SK-N-MC (cell line): ENCODE measurements around the gene OSER1.

ENCODE experiments used
- EZH2 ChIP-seq: fragments of 200-600 bp; sonication (generic); IDR thresholded peaks from one replicate; pipeline ENCODE4 v1.6.1; 2017; ENCODE audit warnings: antibody characterized with exemption
- FOXP2 ChIP-seq: optimal IDR thresholded peaks from 2 replicates; pipeline ENCODE3; 2011; ENCODE audit warnings: mild to moderate bottlenecking, moderate library complexity; ENCODE audit not compliant: insufficient read depth; ENCODE audit errors: extremely low read length, control extremely low read depth
- POLR2AphosphoS5 ChIP-seq: IDR thresholded peaks from 2 replicates; pipeline ENCODE4 v1.6.1; 2012; ENCODE audit warnings: mild to moderate bottlenecking, low read depth, low read length, borderline replicate concordance

- no peak for TF ChIP-seq POLR2AphosphoS5
- no peak for TF ChIP-seq EZH2
- no peak for TF ChIP-seq FOXP2
These were observed 50.9 kb downstream of the OSER1 start for GRCh38 chr20:44159711-44160110.
